Activated naive CD4-positive, alpha-beta T cell treated with anti-CD3 and anti-CD28 coated beads for 36 hours (primary cell): ENCODE measurements around the gene PCGF2. TPM values are rescaled to one million over a fixed set of nuclear protein-coding genes. Genes with fewer than 3 reads are reported as not detected.
A peak's percentile ranks its signal among the peaks of the same experiment; 100 is the strongest.

Source experiments
- CTCF ChIA-PET: fragments of 350-600 bp; sonication (Branson Sonifier 250); formaldehyde crosslinking; loops from one replicate; lab custom pipeline; 2021; ENCODE audit warnings: antibody characterized with exemption; lab: Charles Lee
- DNase-seq: peaks from one replicate; pipeline ENCODE4 v3.0.0-alpha.2; 2020
- H3K27ac Mint-ChIP-seq: one replicate; pipeline ENCODE4 v1.8.0; 2021; ENCODE audit warnings: mild to moderate bottlenecking, mixed read lengths
- H3K27me3 Mint-ChIP-seq: one replicate; pipeline ENCODE4 v1.8.0; 2021; ENCODE audit warnings: low read depth, mixed read lengths
- H3K36me3 Mint-ChIP-seq: one replicate; pipeline ENCODE4 v1.8.0; 2021; ENCODE audit warnings: low read depth, mixed read lengths
- H3K4me1 Mint-ChIP-seq: one replicate; pipeline ENCODE4 v1.8.0; 2021; ENCODE audit warnings: low read depth, mixed read lengths
- H3K4me3 Mint-ChIP-seq: one replicate; pipeline ENCODE4 v1.8.0; 2021; ENCODE audit warnings: mild to moderate bottlenecking, moderate library complexity, mixed read lengths
- H3K9me3 Mint-ChIP-seq: one replicate; pipeline ENCODE4 v1.8.0; 2021; ENCODE audit warnings: mixed read lengths
- intact Hi-C: fragments of 100-400 bp; cut with micrococcal nuclease; formaldehyde crosslinking; loops from one replicate; pipeline ENCODE4 v1.15.1; 2023
- total RNA-seq, 2 experiments: library from RNA; stranded (reverse); gene quantifications; one replicate each; pipeline ENCODE4 v1.2.3, GENCODE V29; 2021

The PCGF2 gene
- total RNA-seq, 2 experiments from 2014 or later: 1.2 TPM

DNA sequence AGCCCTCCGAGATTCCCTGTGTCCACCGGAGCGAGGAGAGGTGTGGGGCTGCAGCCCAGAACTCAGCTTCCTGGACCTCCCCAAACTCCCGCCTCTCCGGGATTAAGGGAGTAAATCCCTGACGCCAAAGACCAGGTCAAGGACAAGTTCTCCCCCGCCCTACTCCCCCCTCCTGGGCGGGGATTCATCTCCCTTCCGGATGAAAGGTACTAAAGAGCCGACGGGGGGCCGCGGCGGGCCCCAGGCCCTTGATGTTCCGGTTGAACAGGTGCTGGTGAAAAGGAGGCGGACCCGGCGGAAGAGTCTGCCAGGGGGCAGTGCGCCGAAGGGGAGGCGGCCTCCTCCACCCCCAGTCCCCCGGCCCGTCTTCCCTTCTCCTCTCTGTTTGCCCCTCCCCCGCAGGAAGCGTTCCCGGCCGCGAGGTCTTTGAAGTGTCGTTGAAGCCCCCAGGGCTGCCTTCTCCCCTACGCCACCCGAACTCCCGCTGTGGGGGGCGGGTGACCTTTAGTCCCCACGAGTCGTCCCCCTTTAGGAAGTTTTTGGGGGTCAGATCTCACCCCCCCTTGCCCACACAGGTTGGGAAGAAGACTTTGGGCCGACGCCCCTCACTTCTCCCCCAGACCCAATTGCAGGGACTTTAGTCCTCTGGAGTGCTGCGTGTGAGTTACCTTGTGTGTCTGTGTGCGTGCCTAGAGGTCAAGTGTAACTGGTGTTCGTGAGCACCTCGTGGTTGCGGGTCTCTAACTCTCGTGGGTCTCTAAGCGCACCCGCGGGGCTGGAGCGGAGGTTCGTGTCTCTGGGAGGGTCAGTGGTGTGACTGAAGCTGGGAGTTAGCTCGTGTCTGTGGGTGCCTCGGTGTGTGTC is 44.2 kb downstream of the PCGF2 start:
- DNase-seq: peak; percentile 92
- intact Hi-C loops: loop anchor here (5.0 kb wide), 1 partner anchor 1068 kb away; no protein-coding TSS in a partner anchor
- Mint-ChIP-seq H3K9me3 (no peaks in the 10 kb centered on the region), H3K27ac (peak overlapping the region; percentile 100), H3K27me3 (no peaks in the 10 kb centered on the region), H3K4me3 (peak overlapping the region; percentile 100), H3K4me1 (peaks cover 44% of the 10 kb centered on the region), H3K36me3 (peaks cover 27% of the 10 kb centered on the region)
- CTCF ChIA-PET: interaction anchor here (1.1 to 1.7 kb wide), 3 partner anchors 24 to 31 kb away, joined by 5 to 7 read pairs (median 5); no protein-coding TSS in a partner anchor

DNA sequence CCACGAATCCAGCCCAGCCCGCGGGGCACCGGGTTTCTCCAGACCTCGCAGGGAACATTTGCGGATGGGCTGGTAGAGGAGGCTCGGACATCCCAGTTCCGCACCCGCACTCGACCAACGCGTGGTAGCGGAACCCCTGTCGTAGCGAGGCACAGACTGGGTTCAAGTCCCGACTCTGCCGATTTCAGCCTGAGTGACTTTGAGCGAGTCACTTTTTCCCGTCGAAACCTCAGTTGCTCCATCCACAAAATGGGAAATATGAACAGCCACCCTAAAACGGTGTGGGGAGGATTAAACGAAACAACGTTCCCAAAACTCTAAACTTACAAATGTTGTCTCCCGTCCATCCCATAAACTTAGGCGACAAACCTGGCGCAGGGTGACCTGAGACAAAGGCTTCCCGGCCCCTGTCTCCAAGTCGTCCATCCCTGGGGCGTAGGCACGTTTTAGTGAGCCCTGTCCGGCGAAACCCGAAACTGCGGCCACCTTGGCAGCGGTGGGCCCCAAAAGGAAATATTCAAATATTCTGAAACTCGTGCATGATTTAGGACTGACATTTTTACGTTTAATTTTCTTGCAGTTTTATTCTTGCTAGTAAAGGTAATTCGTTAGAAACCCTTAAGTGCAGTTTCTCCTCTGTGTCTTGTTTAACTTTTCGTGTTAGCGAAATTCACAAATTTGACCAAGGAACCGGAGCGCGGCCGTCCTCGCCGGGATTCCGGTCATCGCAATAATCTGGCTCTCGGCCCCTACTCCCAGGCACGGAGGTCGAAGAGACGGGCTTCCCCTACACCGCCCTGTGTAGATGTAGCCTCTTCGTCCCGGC is 45.0 kb downstream of the PCGF2 start:
- H3K4me1 Mint-ChIP-seq: peaks cover 45% of the 10 kb centered on the region
- H3K27ac Mint-ChIP-seq: peak overlapping the region; percentile 100
- peaks cover 26% of the 10 kb centered on the region for H3K36me3 Mint-ChIP-seq
- no peak for DNase-seq
- intact Hi-C loops: loop anchor here (5.0 kb wide), 1 partner anchor 1069 kb away; no protein-coding TSS in a partner anchor
- peak overlapping the region; percentile 100 for H3K4me3 Mint-ChIP-seq
- CTCF ChIA-PET: no interaction called here
- H3K9me3 Mint-ChIP-seq: no peaks in the 10 kb centered on the region
- no peaks in the 10 kb centered on the region for H3K27me3 Mint-ChIP-seq

DNA sequence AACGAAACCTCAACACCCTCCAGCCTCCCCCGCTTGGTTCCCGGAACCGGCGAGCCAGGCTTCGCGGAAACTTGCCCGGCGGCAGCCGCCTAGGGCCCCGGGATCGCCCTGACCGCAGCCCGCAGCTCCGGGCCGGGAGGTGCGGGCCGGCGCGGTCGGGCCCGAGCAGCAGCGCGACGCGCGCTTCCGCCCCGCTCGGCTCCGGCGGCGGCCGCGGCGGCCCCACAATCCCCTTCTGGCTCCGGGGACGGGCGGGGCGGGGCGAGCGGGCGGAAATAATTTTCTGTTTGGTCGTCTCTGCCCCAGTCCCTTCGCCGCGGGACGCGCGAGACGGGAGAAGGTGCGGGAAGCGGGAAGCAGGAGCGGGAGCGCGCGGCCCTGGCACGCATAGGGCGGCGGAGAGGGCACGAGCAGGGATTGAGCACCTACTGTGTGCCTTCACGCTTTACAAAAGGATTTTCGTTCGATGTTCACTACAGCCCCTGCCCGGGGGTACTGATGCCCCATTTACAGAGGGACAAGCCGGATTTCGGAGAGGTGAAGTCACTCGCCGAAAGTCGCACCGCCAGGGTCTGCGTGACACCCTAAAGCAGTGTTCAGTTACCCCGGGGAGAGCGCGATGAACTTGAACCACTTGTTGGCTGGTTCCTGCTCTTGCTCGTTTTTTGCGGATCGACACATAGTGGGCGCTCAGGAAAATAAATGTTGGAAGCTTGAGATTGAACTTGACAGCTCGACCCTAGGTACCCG is 45.8 kb downstream of the PCGF2 start:
- intact Hi-C loops: loop anchor here (5.0 kb wide), 1 partner anchor 1070 kb away; no protein-coding TSS in a partner anchor
- peaks cover 45% of the 10 kb centered on the region for H3K4me1 Mint-ChIP-seq
- DNase-seq: peak; percentile 92
- no peaks in the 10 kb centered on the region for H3K27me3 Mint-ChIP-seq
- CTCF ChIA-PET: interaction anchor here (0.7 to 3.4 kb wide), 3 partner anchors 26 to 33 kb away, joined by 6 to 32 read pairs (median 7); partner anchors contain the start of gene EPOP
- H3K36me3 Mint-ChIP-seq: peaks cover 20% of the 10 kb centered on the region
- H3K27ac Mint-ChIP-seq: peak overlapping the region; percentile 100
- H3K4me3 Mint-ChIP-seq: peak overlapping the region; percentile 100
- no peaks in the 10 kb centered on the region for H3K9me3 Mint-ChIP-seq

DNA sequence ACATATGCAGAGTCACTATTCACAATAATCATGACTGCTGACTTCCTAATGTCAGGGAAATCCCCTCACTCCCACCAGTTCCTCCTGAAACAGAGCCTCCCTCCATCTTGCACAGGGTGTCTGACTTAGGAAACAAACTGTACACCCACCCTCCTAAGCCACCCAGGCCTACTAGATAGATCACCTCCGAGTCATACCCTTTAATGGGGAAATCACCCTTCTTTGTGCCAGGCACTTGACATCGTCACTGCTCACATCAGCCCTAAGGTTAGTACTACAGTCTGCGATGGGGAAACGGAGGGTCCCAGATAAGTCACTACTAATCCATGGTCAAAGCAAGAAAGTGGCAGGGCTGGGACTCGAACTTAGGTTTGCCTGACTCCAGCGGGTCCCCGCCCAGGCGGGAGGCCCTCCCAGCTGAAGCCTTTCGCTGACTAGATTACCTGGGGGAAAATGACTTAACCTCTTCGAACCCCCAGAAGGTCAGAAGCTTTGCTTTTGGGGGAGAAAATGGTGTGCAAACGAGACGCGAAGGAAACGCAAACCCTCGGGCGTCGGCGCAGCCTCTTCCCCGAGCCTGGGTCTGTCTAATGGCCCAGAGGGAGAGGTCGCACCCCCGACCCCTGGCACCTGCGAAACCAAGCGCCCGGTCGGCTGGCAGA is 46.5 kb downstream of the PCGF2 start:
- Mint-ChIP-seq H3K36me3 (peaks cover 13% of the 10 kb centered on the region), H3K9me3 (no peaks in the 10 kb centered on the region), H3K4me1 (peaks cover 45% of the 10 kb centered on the region), H3K27me3 (no peaks in the 10 kb centered on the region), H3K4me3 (peak overlapping the region; percentile 79), H3K27ac (peak overlapping the region; percentile 97)
- intact Hi-C loops: loop anchor here (1.0 to 5.0 kb wide), 9 partner anchors 24 to 1071 kb away; partner anchors contain the start of genes CISD3, PSMB3 and RPL23
- DNase-seq: peak; percentile 95
- CTCF ChIA-PET: interaction anchor here (0.7 to 3.4 kb wide), 4 partner anchors 25 to 34 kb away, joined by 3 to 32 read pairs (median 6); partner anchors contain the start of gene EPOP

DNA sequence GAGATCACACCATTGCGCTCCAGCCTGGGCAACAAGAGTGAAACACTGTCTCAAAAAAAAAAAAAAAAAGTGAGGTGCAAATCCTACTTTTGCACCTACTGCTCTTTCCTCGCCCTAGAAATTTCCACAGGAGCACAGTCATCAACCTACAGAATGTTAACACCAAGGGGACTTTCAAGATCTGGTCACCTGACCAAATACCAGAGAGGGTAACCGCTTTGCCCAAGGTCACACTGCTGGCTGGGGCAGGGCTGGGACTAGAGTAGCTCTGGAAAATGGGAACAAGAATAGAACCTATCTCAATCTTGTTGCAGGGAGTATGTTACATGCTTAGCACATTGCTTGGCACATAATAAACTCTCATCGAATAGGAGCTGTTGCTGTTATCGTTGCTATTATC is 49.4 kb downstream of the PCGF2 start:
- intact Hi-C loops: no loop called here
- CTCF ChIA-PET: interaction anchor here (0.6 to 3.4 kb wide), 2 partner anchors 10 to 22 kb away, joined by 3 to 32 read pairs; partner anchors contain the start of gene EPOP
- Mint-ChIP-seq H3K4me3 (no peak overlapping the region), H3K4me1 (peaks cover 50% of the 10 kb centered on the region), H3K9me3 (no peaks in the 10 kb centered on the region), H3K27ac (peak overlapping the region; percentile 97), H3K27me3 (no peaks in the 10 kb centered on the region), H3K36me3 (peaks cover 2% of the 10 kb centered on the region)
- DNase-seq: no peak

DNA sequence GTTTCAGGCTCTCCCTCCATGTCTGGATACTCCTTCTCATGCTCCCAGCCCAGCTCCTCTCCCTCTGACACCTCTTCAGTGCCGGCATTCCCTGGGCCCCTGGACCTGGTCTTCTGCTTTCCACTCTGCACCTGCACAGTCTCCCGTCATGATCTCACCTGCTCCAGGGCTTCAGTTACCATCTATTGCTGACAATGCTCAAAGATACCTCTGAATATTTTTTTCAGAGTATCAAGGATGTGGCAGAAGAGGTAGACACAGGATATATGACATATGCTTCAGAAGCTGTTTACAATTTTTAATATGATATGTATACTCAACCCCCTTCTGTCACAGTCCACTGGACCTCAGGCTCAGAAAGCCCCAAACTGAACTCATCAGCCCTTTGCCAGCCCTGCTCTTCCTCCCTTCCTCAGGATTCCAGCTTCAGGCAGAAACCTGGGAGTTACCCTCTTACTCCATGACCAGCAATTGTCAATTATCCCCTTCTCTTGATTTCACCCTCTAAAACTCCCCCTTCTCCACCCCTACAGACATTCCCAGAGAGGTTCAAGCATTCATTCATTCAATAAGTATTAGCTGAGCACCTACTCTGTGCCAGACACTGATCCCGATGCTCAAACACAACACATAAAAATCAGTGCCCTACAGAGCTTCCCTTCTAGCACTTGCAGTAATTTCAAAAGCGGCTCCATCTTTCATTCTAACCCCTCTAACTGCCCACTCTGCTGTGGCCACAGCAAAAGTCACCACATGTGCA is 50.9 kb downstream of the PCGF2 start:
- no peaks in the 10 kb centered on the region for H3K9me3 Mint-ChIP-seq
- no peak overlapping the region for H3K4me3 Mint-ChIP-seq
- no peaks in the 10 kb centered on the region for H3K27me3 Mint-ChIP-seq
- peaks cover 50% of the 10 kb centered on the region for H3K4me1 Mint-ChIP-seq
- no peak for DNase-seq
- no peak overlapping the region for H3K27ac Mint-ChIP-seq
- no peaks in the 10 kb centered on the region for H3K36me3 Mint-ChIP-seq
- intact Hi-C loops: no loop called here
- CTCF ChIA-PET: interaction anchor here (0.6 to 2.2 kb wide), 4 partner anchors 8 to 200 kb away, joined by 3 to 14 read pairs (median 3); partner anchors contain the start of gene MLLT6

DNA sequence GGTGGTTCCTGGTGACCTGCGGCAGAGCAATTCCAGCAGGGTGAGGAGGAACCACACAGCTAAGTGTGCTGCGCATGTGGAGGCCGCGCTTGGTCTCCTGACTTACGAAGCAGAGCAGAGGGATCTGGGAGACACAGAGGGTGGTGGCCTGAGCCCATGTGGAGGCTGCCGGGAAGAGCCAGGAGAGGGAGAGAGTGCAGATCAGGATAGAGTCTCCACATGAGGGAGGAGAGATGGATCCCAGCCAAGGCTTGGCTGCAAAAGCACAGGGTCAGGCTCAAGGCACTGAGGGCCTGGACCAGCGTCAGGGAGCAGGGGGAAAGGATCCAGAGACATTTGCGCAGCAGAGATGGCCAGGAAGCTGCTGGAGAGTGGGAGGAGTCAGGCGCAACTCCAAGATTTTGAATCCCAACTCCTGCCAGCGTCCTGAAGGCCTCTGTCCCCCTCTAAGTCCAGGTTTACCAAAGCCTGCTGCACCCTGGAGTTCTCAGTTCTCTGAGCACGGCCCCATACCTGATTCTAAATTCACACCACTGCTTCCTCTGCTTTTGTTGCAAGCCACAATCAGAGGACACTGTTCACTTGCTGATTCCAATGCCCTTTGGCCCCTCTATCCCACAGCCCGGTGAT is 54.3 kb downstream of the PCGF2 start:
- H3K27me3 Mint-ChIP-seq: no peaks in the 10 kb centered on the region
- no peaks in the 10 kb centered on the region for H3K36me3 Mint-ChIP-seq
- H3K9me3 Mint-ChIP-seq: no peaks in the 10 kb centered on the region
- H3K4me3 Mint-ChIP-seq: no peak overlapping the region
- intact Hi-C loops: no loop called here
- no peak overlapping the region for H3K27ac Mint-ChIP-seq
- H3K4me1 Mint-ChIP-seq: peaks cover 25% of the 10 kb centered on the region
- CTCF ChIA-PET: interaction anchor here (1.5 kb wide), 1 partner anchor 42 kb away, joined by 3 read pairs; no protein-coding TSS in a partner anchor
- DNase-seq: no peak

DNA sequence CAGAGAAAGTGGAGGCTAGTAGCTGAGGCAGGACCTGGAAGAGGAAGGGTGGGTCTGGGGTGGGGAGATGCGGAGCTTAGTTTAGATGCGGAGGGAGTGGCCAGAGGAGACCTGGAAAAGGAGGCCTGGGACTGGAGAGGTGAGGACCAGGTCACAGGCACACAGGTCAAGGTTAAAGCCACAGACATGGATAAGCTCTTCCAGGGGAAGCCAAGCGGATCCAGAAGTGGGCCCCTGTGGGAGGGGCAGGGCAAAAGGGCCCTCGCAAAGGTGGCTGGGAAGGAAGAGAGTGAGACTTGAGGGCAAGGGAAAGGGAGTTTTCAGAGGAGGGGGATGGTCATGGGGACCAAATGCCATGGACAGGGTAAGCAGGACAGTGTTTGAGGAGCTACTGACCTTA is 57.0 kb downstream of the PCGF2 start:
- peaks cover 5% of the 10 kb centered on the region for H3K4me1 Mint-ChIP-seq
- no peaks in the 10 kb centered on the region for H3K27me3 Mint-ChIP-seq
- H3K36me3 Mint-ChIP-seq: no peaks in the 10 kb centered on the region
- no peak for DNase-seq
- H3K27ac Mint-ChIP-seq: no peak overlapping the region
- no peak overlapping the region for H3K4me3 Mint-ChIP-seq
- CTCF ChIA-PET: interaction anchor here (1.0 kb wide), 1 partner anchor 15 kb away, joined by 5 read pairs; no protein-coding TSS in a partner anchor
- intact Hi-C loops: no loop called here
- no peaks in the 10 kb centered on the region for H3K9me3 Mint-ChIP-seq

DNA sequence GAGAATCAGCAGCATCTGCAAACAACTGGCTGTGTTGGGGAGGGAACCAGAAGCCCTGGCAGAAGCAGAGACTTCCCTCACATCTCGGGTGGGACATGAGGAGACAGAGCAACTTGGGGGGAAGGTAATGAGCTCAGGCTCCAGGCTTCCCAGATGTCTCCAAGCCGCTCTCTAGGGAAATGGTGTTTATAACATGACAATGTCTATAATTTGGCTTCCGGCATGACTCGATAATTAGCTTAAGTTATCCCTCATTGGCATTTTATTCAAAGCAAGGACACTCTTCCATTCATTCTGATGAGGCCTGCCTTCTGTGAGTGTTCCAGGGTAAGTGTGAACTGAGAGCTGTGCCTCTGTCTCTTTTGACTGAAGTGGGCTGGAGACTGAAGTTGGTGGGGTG is 57.8 kb downstream of the PCGF2 start:
- CTCF ChIA-PET: interaction anchor here (1.0 kb wide), 1 partner anchor 14 kb away, joined by 5 read pairs; no protein-coding TSS in a partner anchor
- Mint-ChIP-seq H3K27ac (no peak overlapping the region), H3K36me3 (no peaks in the 10 kb centered on the region), H3K4me1 (no peaks in the 10 kb centered on the region), H3K4me3 (no peak overlapping the region), H3K27me3 (no peaks in the 10 kb centered on the region), H3K9me3 (no peaks in the 10 kb centered on the region)
- intact Hi-C loops: no loop called here
- DNase-seq: no peak

DNA sequence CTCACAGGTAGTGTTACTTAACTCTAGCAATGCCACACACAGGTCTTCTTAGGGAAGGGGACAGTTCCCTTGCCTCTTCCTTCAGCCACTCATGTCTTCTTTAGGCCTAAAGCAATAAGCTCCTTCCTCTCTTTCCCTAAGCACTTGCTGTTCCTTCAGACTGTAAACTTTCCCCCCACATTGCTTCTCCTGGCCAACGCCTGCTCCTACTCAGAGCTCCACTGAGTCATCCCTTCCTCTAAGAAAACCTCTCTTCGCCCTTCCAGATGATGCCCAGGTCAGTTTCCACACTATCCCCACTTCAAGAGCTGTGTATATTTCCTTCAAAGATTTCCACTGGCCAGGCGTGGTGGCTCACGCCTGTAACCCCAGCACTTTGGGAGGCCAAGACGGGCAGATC is 60.9 kb downstream of the PCGF2 start:
- Mint-ChIP-seq H3K36me3 (no peaks in the 10 kb centered on the region), H3K27ac (no peak overlapping the region), H3K27me3 (no peaks in the 10 kb centered on the region), H3K9me3 (no peaks in the 10 kb centered on the region), H3K4me1 (no peaks in the 10 kb centered on the region), H3K4me3 (no peak overlapping the region)
- DNase-seq: no peak
- intact Hi-C loops: no loop called here
- CTCF ChIA-PET: interaction anchor here (1.6 to 2.1 kb wide), 2 partner anchors 11 to 48 kb away, joined by 7 to 14 read pairs; no protein-coding TSS in a partner anchor
